HEK293 (cell line): ENCODE data around the gene TMEM239.
"Not testable (repeated sequence)": the region's sequence is repeated elsewhere in the genome, so short reads cannot be mapped to it uniquely, and the experiment has no call there.

Experiments used
- CTCF ChIA-PET: fragments of 350-600 bp; formaldehyde crosslinking; extraction: SDS; loops from one replicate; lab custom pipeline; 2021; ENCODE audit warnings: antibody characterized with exemption; lab: Yijun Ruan, JAX
- POLR2A ChIA-PET: fragments of 300-600 bp; formaldehyde crosslinking; extraction: SDS; loops from one replicate; lab custom pipeline; 2020; ENCODE audit warnings: antibody characterized with exemption, inconsistent platforms; lab: Yijun Ruan, JAX
- H3K27ac ChIP-seq: fragments of 200-500 bp; sonication (Bioruptor generic); 2 replicates; pipeline ENCODE4 v1.5.1; 2014; ENCODE audit warnings: low read depth, low read length, control low read depth, inconsistent platforms; ENCODE audit errors: extremely low read depth
- H3K36me3 ChIP-seq, 2 experiments: fragments of 200-500 bp in 1 of 2; sonication (Bioruptor generic) in 1 of 2; 1 replicate in 1 of 2; 2 replicates in 1 of 2; pipeline ENCODE4 v1.5.1; 2014 to 2017; ENCODE audit warnings: inconsistent platforms in 2 of 2, low read length in 2 of 2; ENCODE audit not compliant: control insufficient read depth in 2 of 2, insufficient read depth in 1 of 2
- H3K4me1 ChIP-seq: fragments of 200-500 bp; sonication (Bioruptor generic); 2 replicates; pipeline ENCODE4 v1.5.1; 2014; ENCODE audit warnings: mild to moderate bottlenecking, low read length, inconsistent platforms; ENCODE audit not compliant: control insufficient read depth, insufficient read depth
- H3K4me3 ChIP-seq: 2 replicates; pipeline ENCODE4 v1.5.1; 2011; ENCODE audit warnings: low read depth, mild to moderate bottlenecking, control low read depth, low read length, moderate library complexity
- H3K9me3 ChIP-seq: fragments of 200-500 bp; sonication (Bioruptor generic); 2 replicates; pipeline ENCODE4 v1.5.1; 2014; ENCODE audit warnings: low read depth, low read length, inconsistent platforms; ENCODE audit not compliant: control insufficient read depth, insufficient read depth
- YY2 ChIP-seq: fragments of 450-650 bp; formaldehyde crosslinking; IDR thresholded peaks from 2 replicates; pipeline ENCODE4 v1.5.1; 2016; ENCODE audit warnings: missing biosample characterization, missing genetic modification characterization
- ZBTB20 ChIP-seq: fragments of 450-650 bp; formaldehyde crosslinking; IDR thresholded peaks from 2 replicates; pipeline ENCODE4 v1.5.1; 2016; ENCODE audit warnings: missing biosample characterization, missing genetic modification characterization
- ZNF37A ChIP-seq: fragments of 450-650 bp; IDR thresholded peaks from 2 replicates; pipeline ENCODE4 v1.5.1; 2018; ENCODE audit warnings: missing biosample characterization, missing genetic modification characterization
- ZNF501 ChIP-seq: fragments of 450-650 bp; formaldehyde crosslinking; IDR thresholded peaks from 2 replicates; pipeline ENCODE4 v1.5.1; 2016; ENCODE audit warnings: missing biosample characterization, missing genetic modification characterization
- ZNF585B ChIP-seq: fragments of 450-650 bp; formaldehyde crosslinking; IDR thresholded peaks from 2 replicates; pipeline ENCODE4 v1.5.1; 2016; ENCODE audit warnings: missing biosample characterization, missing genetic modification characterization
- ZNF621 ChIP-seq: fragments of 450-650 bp; formaldehyde crosslinking; IDR thresholded peaks from 2 replicates; pipeline ENCODE4 v1.5.1; 2017; ENCODE audit warnings: missing biosample characterization, missing genetic modification characterization
- ZNF629 ChIP-seq: fragments of 450-650 bp; formaldehyde crosslinking; IDR thresholded peaks from 2 replicates; pipeline ENCODE4 v1.5.1; 2017; ENCODE audit warnings: missing biosample characterization, missing genetic modification characterization
- ZNF664 ChIP-seq: fragments of 450-650 bp; formaldehyde crosslinking; IDR thresholded peaks from 2 replicates; pipeline ENCODE4 v1.5.1; 2016; ENCODE audit warnings: missing biosample characterization, missing genetic modification characterization
- ZSCAN30 ChIP-seq: fragments of 450-650 bp; IDR thresholded peaks from 2 replicates; pipeline ENCODE4 v1.5.1; 2018; ENCODE audit warnings: missing biosample characterization, mild to moderate bottlenecking, missing genetic modification characterization, moderate library complexity
- TF ChIP-seq, protein P1 (sequence below): fragments of 450-650 bp; formaldehyde crosslinking; IDR thresholded peaks from 2 replicates; pipeline ENCODE4 v1.5.1; 2016; ENCODE audit warnings: missing biosample characterization, missing genetic modification characterization
- TF ChIP-seq, protein P2 (sequence below): fragments of 450-650 bp; formaldehyde crosslinking; IDR thresholded peaks from 2 replicates; pipeline ENCODE4 v1.5.1; 2017; ENCODE audit warnings: missing biosample characterization, missing genetic modification characterization
- TF ChIP-seq, protein P3 (sequence below): fragments of 450-650 bp; formaldehyde crosslinking; IDR thresholded peaks from 2 replicates; pipeline ENCODE4 v1.5.1; 2017; ENCODE audit warnings: missing biosample characterization, missing genetic modification characterization
- TF ChIP-seq, protein P4 (sequence below): fragments of 450-650 bp; formaldehyde crosslinking; IDR thresholded peaks from 2 replicates; pipeline ENCODE4 v1.5.1; 2016; ENCODE audit warnings: missing biosample characterization, missing genetic modification characterization

The TMEM239 gene

DNA sequence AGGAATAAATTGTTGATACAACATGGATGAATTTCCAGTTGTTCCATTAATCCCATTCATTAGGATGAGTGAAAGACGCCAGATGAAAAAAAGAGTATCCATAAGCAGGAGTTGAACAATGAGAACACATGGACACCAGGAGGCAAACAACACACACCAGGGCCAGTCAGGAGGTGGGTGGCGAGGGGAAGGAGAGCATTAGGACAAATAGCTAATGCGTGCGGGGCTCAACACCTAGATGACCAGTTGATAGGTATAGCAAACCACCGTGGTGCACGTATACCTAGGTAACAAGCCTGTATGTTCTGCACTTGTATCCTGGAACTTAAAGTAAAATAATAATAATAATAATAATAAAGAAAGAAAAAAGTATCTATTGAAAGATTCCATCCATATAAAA, 13.2 kb downstream of the TMEM239 start:
- CTCF ChIA-PET = interaction anchor here (0.9 kb wide), 1 partner anchor 18 kb away, joined by 7 read pairs; no protein-coding TSS in a partner anchor
- no peaks in the 10 kb centered on the region for H3K4me1 ChIP-seq

DNA sequence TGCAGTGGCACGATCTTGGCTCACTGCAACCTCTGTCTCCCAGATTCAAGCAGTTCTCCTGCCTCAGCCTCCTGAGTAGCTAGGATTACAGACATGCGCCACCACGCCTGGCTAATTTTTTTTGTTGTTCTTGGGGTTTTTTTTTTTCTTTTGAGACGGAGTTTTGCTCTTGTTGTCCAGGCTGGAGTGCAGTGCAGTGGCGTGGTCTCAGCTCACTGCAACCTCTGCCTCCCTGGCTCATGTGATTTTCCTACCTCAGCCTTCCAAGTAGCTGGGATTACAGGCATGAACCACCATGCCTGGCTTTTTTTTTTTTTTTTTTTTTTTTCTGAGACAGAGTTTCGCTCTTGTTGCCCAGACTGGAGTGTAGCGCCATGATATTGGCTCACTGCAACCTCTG, 15.0 kb downstream of the TMEM239 start:
- TF ChIP-seq, protein P1, sequence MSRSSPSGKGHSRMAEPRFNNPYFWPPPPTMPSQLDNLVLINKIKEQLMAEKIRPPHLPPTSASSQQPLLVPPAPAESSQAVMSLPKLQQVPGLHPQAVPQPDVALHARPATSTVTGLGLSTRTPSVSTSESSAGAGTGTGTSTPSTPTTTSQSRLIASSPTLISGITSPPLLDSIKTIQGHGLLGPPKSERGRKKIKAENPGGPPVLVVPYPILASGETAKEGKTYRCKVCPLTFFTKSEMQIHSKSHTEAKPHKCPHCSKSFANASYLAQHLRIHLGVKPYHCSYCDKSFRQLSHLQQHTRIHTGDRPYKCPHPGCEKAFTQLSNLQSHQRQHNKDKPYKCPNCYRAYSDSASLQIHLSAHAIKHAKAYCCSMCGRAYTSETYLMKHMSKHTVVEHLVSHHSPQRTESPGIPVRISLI (tag by site-specific recombination) = 0 out of 2 replicates have a peak, but pooled peaks have one; percentile 13
- POLR2A ChIA-PET = interaction anchor here (0.7 kb wide), 2 partner anchors 17 to 179 kb away, joined by 3 to 5 read pairs; partner anchors contain the start of gene NOP56
- H3K4me3 ChIP-seq, H3K4me1 ChIP-seq, H3K9me3 ChIP-seq, CTCF ChIA-PET, H3K27ac ChIP-seq: not testable (repeated sequence)
- H3K36me3 ChIP-seq = peaks cover 9 to 20% of the 10 kb centered on the region in 2 experiments; a peak in 2 of 3 replicates

More for the DNA sequence above, 13.2 kb downstream of the TMEM239 start:
- Histone ChIP-seq H3K4me3 (no peak overlapping the region), H3K9me3 (no peaks in the 10 kb centered on the region), H3K27ac (no peak overlapping the region)
- TF ChIP-seq YY2 (no peak), ZNF37A (tag by site-specific recombination) (no peak), ZNF629 (no peak), ZNF585B (tag by site-specific recombination) (no peak)
- TF ChIP-seq, protein P2, sequence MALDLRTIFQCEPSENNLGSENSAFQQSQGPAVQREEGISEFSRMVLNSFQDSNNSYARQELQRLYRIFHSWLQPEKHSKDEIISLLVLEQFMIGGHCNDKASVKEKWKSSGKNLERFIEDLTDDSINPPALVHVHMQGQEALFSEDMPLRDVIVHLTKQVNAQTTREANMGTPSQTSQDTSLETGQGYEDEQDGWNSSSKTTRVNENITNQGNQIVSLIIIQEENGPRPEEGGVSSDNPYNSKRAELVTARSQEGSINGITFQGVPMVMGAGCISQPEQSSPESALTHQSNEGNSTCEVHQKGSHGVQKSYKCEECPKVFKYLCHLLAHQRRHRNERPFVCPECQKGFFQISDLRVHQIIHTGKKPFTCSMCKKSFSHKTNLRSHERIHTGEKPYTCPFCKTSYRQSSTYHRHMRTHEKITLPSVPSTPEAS = no peak
- TF ChIP-seq, protein P3, sequence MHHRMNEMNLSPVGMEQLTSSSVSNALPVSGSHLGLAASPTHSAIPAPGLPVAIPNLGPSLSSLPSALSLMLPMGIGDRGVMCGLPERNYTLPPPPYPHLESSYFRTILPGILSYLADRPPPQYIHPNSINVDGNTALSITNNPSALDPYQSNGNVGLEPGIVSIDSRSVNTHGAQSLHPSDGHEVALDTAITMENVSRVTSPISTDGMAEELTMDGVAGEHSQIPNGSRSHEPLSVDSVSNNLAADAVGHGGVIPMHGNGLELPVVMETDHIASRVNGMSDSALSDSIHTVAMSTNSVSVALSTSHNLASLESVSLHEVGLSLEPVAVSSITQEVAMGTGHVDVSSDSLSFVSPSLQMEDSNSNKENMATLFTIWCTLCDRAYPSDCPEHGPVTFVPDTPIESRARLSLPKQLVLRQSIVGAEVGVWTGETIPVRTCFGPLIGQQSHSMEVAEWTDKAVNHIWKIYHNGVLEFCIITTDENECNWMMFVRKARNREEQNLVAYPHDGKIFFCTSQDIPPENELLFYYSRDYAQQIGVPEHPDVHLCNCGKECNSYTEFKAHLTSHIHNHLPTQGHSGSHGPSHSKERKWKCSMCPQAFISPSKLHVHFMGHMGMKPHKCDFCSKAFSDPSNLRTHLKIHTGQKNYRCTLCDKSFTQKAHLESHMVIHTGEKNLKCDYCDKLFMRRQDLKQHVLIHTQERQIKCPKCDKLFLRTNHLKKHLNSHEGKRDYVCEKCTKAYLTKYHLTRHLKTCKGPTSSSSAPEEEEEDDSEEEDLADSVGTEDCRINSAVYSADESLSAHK (tag by site-specific recombination) = no peak
- TF ChIP-seq, all 188 proteins: peak for 0
- peaks cover 3 to 5% of the 10 kb centered on the region in 2 experiments; a peak in 2 of 3 replicates for H3K36me3 ChIP-seq
- POLR2A ChIA-PET = no interaction called here

DNA sequence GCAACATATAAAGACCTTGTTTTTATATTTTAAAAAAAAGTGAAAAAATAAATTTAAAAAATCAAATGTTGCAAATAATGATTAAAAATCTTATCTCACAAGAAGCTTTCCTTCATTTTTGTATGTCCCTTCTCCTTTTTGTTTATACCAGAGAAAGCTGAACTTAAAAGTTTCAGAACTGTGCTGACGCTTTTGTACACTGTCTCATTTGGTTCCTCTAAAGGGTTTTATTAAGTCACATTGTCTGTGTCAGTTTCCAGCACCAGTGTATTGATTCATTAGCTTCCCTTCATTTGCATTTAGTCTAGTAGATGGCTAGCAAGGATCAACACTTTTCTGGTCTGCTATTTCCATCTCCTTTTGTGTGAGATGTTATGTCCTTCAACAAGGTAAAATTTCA, 17.6 kb downstream of the TMEM239 start:
- Histone ChIP-seq H3K9me3 (no peaks in the 10 kb centered on the region), H3K4me3 (no peak overlapping the region), H3K27ac (no peak overlapping the region)
- TF ChIP-seq ZNF621 (tag by site-specific recombination) (no peak), ZBTB20 (tag by site-specific recombination) (no peak), ZSCAN30 (no peak), ZNF664 (tag by site-specific recombination) (no peak), ZNF501 (tag by site-specific recombination) (no peak)
- TF ChIP-seq, protein P1 (tag by site-specific recombination) = no peak
- TF ChIP-seq, protein P4, sequence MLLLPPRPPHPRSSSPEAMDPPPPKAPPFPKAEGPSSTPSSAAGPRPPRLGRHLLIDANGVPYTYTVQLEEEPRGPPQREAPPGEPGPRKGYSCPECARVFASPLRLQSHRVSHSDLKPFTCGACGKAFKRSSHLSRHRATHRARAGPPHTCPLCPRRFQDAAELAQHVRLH (tag by site-specific recombination) = no peak
- TF ChIP-seq, all 188 proteins: peak for 0
- CTCF ChIA-PET = interaction anchor here (0.6 to 2.4 kb wide), 4 partner anchors 17 to 91 kb away, joined by 3 to 10 read pairs (median 5); no protein-coding TSS in a partner anchor
- H3K4me1 ChIP-seq = no peaks in the 10 kb centered on the region
- POLR2A ChIA-PET = interaction anchor here (1.2 kb wide), 1 partner anchor 48 kb away, joined by 3 read pairs; no protein-coding TSS in a partner anchor
- H3K36me3 ChIP-seq = peaks cover 9 to 46% of the 10 kb centered on the region in 2 experiments; a peak in 2 of 3 replicates
